Activated naive CD8-positive, alpha-beta T cell treated with anti-CD3 and anti-CD28 coated beads, Interleukin-2, amount 50 U/mL, for 16 hours (primary cell): ENCODE results near the gene KRTAP10-7.
"Not testable (repeated sequence)": the region's sequence is repeated elsewhere in the genome, so short reads cannot be mapped to it uniquely, and the experiment has no call there.

ENCODE experiments used
- DNase-seq: peaks from one replicate; pipeline ENCODE4 v3.0.0-alpha.2; 2020; ENCODE audit warnings: low read depth, low spot score

Gene KRTAP10-7, protein sequence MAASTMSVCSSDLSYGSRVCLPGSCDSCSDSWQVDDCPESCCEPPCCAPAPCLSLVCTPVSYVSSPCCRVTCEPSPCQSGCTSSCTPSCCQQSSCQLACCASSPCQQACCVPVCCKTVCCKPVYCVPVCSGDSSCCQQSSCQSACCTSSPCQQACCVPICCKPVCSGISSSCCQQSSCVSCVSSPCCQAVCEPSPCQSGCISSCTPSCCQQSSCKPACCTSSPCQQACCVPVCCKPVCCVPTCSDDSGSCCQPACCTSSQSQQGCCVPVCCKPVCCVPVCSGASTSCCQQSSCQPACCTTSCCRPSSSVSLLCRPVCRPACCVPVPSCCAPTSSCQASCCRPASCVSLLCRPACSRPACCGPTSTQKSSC

DNA sequence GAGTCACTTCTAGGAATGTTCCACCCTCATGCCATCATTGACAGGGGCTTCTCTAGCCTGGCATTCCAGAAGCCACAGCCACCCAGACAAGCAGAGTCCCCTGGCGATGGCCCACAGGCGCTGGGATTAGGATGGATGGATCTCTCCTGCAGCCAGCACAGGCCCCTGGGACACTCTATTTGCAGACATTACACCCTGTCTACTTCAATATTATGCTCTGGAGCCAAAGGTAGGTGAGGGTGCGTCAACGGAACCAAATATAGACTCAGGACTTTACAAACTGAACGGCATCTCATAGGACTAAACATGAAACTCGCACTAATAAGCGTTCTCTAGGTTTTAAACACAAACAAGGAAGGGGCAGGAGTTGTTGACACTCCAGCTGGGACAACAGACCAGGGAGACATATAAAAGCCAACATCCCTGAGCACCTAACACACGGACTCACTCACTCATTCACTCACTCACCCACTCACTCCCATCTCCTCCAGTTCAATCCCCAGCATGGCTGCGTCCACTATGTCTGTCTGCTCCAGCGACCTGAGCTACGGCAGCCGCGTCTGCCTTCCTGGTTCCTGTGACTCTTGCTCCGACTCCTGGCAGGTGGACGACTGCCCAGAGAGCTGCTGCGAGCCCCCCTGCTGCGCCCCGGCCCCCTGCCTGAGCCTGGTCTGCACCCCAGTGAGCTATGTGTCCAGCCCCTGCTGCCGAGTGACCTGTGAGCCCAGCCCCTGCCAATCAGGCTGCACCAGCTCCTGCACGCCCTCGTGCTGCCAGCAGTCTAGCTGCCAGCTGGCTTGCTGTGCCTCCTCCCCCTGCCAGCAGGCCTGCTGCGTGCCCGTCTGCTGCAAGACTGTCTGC lies at the start of gene KRTAP10-7:
Gene KRTAP10-7, plus strand, starts transcription at position 480 of the 861 bp plus-strand sequence. Its CDS starts 25 bp downstream, at position 505.
- not testable (repeated sequence) for DNase-seq

DNA sequence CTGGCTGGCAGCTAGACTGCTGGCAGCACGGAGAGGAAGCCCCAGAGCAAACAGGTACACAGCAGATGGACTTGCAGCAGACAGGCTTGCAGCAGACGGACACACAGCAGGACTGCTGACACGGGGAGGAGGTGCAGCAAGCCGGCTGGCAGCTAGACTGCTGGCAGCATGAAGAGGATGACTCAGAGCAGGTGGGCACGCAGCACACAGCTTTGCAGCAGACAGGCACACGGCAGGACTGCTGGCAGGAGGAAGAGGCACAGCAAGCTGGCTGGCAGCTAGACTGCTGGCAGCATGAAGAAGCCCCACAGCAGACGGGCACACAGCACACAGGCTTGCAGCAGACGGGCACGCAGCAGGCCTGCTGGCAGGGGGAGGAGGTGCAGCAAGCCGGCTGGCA lies 49.6 kb upstream of the KRTAP10-7 start:
- no peak for DNase-seq

DNA sequence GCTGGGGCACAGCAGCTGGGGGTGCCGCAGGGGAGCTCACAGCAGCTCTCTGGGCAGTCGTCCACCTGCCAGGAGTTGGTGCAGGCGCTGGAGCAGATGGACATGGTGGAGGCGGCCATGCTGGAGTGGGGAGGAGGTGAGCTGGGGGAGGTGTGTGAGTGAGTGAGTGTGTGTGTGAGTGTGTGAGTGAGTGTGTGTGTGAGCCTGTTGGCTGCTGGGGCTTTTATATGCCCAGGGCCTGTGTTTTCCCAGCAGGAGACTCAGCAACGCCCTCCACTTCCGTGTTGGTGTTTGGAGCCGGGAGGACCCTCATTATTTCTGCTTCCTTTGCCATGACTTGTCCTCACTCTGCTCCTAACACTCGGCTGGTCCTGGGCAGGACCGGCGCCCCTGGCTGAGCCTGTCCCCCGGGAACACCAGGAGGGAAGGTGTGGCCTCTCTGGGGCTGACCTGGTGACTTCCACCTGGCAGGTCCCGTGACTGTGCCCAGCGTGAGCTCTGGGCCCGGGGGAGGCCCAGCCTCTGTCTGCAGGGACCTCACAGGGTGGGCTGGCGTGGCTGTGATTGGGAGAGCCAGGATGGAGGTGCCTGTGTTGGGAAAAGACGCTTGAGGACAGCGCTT lies 48.9 kb upstream of the KRTAP10-7 start, which contains the start of gene KRTAP10-2:
Gene KRTAP10-2, minus strand, starts transcription at position 166 of the 622 bp plus-strand sequence. Its CDS starts 47 bp downstream, at position 119.
- no peak for DNase-seq

DNA sequence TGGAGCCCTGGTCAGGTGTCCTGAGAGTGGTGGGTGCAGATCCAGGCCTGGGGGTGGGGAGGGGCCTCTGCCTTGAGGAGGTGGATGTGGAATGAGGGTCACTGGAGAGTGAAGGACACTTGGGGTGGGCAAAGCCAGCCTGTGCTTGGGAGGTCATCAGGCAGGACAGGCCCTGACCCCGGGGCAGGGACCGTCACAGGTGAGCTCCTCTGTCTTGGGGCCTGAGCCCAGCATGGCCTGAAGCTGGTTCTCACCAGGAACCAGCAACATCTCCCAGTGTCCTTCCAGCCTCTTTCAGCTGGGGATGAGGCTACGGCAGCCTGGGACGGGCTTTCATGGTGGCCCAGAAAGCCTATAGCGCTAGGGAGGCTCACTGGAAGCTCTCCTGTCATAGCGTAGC lies 48.3 kb upstream of the KRTAP10-7 start:
- DNase-seq: no peak

DNA sequence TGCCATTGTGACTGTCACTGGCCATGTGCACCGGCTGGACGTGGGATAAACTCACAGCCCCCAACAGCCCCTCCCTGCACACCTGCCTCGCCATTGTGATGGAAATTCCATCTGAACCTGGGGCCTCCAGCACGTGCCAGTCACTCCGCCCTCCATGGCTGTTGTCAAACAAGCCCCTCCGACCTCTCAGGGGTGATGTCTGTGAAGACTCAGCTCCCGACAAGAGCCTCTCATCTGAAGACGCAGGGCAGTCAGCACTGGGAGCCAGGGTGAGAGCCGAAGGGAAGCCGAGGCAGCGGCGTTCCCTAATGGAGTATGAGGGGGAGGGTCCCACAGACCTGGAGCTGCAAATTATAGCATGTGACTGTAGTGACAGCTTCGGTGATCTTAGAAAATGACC lies 47.7 kb upstream of the KRTAP10-7 start:
- DNase-seq: no peak

DNA sequence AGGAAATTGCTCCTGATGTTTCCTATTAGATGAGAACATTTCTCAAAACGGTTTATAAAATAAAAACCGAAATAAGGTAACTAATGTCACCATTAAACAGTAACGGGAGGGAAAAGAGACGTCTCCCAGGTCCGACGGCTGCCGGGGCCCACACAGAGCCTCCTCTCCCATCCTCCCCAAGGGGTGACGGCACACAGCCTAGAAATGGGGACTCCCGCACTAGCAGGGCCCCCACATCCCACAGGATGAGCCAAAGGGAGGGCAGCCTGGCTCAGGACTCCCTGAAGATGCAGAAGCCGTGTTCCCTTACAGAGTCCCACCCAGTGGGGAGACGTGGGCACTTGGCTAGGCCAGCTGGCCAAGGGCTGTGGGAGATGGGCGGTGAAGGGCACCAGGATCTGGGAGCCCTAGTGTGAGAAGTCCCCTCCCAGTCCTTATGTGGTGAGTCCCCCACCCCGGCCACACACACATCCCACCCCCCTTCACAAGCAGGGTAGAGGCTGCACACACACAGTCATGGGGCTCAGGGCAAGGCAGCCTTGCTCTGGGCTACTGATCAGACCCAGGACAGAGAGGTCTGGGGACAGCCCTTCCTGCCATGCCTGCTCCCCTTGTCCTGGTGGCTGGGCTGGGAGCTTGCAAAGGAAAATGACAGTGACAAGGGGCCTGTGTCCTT lies 45.1 kb upstream of the KRTAP10-7 start:
- no peak for DNase-seq

DNA sequence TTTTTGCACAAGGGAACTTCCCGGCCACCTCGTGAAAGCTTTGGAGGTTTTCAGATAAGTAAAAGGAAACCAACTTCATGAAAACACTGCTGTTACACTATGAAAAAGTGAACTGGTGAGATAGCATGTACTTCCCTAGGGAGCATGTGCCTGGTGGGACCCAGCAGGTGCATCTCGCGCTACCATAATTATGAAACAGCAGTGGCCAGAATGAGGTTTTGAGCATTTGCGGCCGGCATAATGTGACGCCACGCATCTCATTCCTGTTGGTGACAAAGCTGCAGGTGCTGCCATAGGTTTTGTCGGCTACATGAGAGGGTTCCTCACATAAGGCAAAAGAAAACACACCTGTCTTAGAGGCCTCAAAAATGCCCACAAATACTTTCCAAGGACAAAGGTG lies 43.5 kb upstream of the KRTAP10-7 start:
- no peak for DNase-seq

DNA sequence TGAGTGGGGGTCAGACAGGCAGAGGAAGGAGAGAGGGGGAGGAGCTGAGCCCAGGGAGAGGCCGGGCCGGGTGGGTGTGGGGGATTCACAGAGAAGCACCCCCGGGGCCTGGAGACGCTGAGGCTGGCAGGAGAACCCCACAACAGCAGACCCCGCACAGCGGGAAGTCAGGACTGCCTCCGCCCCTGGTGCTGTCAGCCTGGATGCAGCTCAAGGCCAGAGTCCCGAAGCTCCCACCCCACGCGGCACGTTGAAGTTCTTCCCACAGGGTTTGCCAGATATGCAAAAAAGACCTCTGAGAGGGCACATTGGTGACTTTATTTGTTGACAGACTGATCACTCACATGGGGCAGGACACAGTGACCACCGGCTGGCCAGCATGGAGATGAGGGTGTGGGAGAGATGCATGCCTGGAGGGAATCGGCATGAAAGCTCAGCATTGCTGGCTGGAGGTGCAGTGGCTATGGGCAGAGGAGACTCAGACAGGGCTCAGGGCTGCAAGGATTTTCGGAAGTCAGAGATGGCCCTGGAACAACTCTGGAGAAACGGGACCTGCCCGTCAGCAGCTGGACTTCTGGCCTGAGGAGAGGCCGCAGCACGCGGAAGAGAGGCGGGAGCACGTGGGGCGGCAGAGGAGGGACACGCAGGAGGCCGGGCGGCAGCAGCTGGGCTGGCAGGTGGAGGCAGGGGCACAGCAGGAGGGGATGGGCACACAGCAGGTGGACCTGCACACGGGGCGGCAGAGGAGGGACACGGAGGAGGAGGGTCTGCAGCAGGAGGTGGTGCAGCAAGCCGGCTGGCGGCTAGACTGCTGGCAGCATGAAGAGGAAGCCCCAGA lies 42.7 kb upstream of the KRTAP10-7 start:
- no peak for DNase-seq

DNA sequence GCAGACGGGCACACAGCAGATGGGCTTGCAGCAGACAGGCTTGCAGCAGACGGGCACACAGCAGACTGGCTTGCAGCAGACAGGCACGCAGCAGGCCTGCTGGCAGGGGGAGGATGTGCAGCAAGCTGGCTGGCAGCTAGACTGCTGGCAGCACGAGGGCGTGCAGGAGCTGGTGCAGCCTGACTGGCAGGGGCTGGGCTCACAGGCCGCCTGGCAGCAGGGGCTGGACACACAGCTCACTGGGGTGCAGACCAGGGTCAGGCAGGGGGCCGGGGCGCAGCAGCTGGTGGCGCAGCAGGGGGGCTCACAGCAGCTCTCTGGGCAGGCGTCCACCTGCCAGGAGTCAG lies 42.1 kb upstream of the KRTAP10-7 start:
- not testable (repeated sequence) for DNase-seq

DNA sequence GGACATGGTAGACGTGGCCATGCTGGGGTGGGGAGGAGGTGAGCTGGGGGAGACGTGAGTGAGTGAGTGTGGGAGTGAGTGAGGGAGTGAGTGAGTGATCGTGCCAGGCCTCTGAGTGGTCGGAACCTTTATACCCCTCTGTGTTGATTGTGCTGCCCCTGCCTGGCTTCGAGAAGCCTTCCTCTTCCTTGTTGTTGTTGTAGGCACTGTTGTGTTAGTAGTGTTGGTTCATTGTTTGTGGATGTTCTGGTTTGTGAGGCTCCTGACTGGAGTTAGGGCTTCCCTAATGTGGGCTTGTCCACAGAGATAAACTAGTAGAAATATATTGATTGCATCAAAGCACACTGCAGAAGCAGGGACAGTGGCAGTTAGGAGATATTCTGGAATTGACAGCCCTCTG lies 41.7 kb upstream of the KRTAP10-7 start, which contains the start of gene KRTAP10-3:
Gene KRTAP10-3, minus strand, starts transcription at position 101 of the 400 bp plus-strand sequence. Its CDS starts 80 bp downstream, at position 21.
- DNase-seq: no peak

DNA sequence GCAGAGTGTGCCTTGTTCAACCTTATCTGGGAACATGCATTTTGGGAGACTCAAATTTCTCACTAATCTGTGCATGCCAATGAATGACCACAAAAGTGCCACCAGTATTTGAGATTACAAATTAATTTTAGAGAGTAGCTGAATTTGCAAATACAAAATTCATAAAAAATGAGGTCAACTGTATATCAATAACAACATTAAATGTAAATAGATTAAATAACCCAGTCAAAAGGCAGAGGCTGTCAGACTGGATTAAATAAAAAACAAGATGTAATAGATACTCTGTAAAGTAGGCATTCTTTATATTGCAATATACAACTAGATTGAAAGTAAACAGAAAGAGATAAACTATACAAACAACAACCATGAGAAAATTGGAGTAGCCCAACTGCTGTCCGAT lies 36.3 kb upstream of the KRTAP10-7 start:
- no peak for DNase-seq

DNA sequence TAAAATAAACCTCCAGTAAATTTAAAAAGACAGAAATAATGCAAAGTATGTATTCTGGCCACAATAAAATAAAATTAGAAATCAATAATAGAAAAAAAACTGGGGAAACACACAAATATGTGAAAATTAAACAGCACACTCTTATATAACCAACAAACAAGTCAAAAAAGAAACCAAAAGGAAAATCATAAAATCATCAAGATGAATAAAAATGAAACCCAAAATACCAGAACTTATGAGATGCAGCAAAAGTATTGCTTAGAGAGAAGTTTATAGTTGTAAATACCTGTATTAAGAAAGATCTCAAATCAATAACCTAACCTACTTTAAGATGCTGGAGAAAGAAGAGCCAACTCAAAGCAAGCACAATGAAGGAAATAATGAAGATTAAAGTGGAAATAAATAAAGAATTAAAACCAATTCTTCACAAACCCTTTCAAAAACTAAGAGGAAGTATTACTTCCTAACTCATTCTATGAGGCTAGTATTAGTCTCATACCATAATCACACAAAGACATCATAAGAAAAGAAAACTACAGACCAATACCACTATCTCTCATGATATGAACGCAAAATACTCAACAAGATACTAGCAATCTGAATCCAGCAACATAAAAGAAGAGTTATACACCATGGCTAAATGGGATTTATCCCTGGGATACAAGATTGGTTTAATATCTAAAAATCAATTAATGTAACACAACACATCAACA lies 35.4 kb upstream of the KRTAP10-7 start:
- DNase-seq: no peak

DNA sequence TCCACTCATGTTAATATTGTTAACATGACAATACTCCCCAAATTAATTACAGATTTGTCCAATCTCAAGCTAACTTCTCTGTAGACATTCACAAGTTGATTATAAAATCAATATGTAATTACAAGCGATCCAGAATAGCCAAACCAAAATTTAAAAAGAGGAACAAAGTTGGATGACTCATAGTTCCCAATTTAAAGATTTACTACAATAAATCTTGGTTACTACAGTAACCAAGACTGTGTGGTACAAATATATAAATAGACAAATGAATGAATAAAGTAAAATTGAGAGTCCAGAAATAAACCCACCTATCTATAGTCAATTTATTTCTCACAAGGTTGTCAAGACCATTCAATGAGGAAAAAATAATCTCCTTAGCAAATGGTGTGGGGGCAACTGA lies 34.0 kb upstream of the KRTAP10-7 start:
- DNase-seq: no peak

DNA sequence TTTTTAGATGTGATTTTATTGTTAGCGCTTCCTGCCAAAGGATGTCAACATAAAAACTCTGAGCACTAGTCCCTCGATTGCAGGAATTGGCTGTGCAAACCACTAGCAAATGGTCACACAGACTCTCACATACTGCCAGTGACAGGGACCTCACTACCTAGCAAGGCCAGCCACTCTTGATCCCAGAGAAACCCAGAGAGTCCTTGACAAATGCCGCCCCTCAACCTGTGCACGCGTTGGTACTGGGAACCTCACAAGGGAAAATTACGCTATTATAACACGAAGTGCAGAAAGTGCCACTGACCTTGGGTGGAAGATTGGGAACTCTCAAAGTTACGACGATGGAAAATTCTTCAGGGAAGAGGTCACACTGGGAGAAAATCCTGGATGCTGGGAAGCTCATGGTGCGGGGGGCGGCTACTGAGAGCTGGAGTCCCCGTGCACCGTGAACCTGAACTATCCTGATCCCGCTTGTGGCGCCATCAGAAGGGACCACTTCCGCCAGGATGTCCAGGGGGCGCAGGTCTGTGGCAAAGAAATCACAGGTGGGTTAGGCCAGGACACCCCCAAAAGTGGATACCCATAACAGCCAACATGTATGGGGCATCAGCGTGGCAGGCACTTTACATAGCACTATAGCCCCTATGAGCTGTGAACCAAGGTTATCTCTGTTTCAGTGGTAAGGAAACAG lies 32.8 kb upstream of the KRTAP10-7 start:
- no peak for DNase-seq

DNA sequence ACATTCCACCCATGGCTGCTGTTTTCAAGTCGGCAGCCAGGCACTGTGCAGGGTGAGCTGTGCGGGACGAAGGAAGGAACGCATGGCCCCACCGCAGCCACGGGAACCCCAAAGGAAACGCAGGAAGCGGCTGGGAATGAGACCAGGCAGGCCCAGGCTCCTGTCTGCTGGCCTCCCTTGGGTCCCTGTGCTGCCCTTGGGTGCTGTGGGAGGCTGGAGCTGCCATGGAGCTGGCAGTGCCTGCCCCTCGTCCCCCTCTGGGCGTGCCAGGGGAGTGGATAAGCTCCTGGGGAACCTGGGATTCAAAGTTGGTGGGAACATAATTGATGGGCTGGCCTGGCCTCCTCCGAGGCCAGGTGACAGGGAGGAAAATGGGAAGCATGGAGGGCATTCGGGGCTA lies 32.1 kb upstream of the KRTAP10-7 start:
- DNase-seq: no peak

DNA sequence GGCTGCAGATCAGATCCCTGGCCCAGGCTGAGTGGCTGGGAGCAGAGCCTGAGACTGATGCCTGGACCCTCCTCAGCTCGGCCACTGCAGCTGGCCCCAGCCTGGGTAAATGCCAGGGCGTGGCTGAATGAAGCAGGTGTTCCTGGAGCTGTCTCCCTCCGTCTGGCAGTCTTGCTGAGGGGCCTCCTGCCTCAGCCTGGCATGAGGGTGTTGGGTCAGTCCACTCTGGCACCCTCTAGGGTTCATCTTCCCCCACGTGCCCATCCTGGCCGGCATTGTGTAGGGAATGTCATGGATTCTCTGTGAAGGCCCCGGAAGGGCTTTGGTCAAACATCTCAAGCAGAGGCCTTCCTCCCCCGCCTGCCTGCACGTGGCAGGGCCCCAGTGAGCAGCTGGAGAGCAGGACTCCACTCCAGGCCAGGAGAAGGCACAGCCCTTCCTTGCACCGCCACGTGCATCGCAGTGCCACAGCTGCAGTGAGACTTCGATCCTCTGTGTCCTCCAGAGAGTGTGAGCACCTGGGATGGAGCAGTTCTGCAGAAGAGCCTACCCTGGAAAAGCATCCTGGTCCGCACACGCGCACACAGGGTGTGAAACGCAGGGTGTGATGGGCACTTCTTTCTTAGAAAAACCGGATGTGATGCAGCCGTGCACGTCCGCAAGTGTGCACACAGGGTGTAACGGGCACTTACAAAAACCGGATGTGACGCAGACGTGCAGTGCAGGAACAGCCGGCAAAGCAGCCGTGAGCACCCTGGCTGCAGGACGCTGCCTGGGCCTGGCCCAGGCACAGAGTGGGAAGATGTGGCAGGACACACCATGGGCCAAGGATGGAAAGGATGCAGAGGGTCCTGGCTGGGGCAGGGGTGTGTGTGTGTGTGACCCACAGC lies 31.5 kb upstream of the KRTAP10-7 start:
- no peak for DNase-seq

DNA sequence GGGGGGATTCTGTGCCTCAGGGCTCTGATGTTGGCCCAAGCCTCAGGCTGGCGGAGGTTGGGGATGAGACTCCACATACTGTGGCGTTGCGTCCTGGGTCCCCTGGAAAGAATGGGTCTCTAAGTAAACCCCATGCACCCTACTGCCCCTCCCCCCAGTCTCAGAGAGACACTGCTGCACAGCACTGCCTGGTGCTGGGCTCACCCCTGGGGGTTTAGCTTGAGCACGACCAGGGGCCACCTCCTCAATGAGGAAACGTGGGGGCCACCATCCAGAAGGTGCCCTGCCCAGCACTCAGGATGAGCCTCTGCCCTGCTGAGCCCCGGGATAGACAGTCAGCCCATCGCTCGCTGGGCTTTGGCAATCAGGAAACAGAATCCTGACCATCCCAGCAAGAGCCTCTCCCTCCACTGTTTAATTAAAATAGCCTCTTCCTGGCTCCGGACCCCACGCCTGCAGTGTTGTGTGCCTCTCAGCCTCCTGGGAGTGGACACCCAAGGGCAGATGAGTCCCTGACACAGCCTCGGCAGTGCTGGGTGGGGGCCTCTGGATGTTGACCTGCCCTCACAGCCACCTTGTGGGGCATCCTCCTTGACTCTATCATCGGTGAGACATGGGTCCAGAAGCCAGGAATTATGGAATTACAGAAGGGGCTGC lies 30.4 kb upstream of the KRTAP10-7 start:
- no peak for DNase-seq

DNA sequence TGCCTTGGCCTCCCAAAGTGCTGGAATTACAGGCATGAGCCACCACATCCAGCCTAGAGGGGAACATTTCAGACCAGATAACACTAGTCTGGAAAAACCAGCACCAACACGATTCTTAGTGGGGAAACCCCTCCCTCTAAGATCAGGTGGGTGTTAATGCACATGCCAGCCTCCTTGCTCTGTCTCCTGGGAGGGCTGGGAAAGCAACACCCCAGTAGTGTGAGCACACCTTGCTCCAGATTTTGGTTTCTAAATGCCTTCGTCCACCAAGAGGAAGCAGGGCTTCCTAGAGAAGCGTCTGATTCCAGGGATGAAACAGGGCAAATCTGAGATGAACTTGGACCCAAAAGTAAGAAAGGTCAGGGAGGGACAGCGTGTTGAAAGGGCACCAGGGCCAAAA lies 29.1 kb upstream of the KRTAP10-7 start:
- DNase-seq: no peak
